Activated CD4-positive, alpha-beta T cell treated with anti-CD3 and anti-CD28 coated beads for 36 hours (primary cell): ENCODE results near the gene GRHPR. TPM values are rescaled to one million over a fixed set of nuclear protein-coding genes. Genes with fewer than 3 reads are reported as not detected.

ENCODE experiments used
- ATAC-seq: fragments of 200-7000 bp; cut with Tn5 transposase; one replicate; pipeline ENCODE4 v1.10.0; 2021; ENCODE audit warnings: mild to moderate bottlenecking, moderate library complexity
- CTCF ChIA-PET: fragments of 350-600 bp; sonication (Branson Sonifier 250); formaldehyde crosslinking; loops from one replicate; lab custom pipeline; 2021; ENCODE audit warnings: antibody characterized with exemption; lab: Charles Lee
- POLR2A ChIA-PET: fragments of 350-600 bp; sonication (Branson Sonifier 250); formaldehyde crosslinking; loops from one replicate; lab custom pipeline; 2021; ENCODE audit warnings: antibody characterized with exemption, inconsistent platforms; lab: Charles Lee
- DNase-seq: peaks from one replicate; pipeline ENCODE4 v3.0.0-alpha.2; 2020
- H3K27ac Mint-ChIP-seq: one replicate; pipeline ENCODE4 v1.8.0; 2021; ENCODE audit warnings: mixed read lengths
- H3K27me3 Mint-ChIP-seq: one replicate; pipeline ENCODE4 v1.8.0; 2021; ENCODE audit warnings: mixed read lengths
- H3K36me3 Mint-ChIP-seq: one replicate; pipeline ENCODE4 v1.8.0; 2021; ENCODE audit warnings: low read depth, mixed read lengths
- H3K4me1 Mint-ChIP-seq: one replicate; pipeline ENCODE4 v1.8.0; 2021; ENCODE audit warnings: mixed read lengths
- H3K4me3 Mint-ChIP-seq: one replicate; pipeline ENCODE4 v1.8.0; 2021; ENCODE audit warnings: mild to moderate bottlenecking, moderate library complexity, mixed read lengths
- H3K9me3 Mint-ChIP-seq: one replicate; pipeline ENCODE4 v1.8.0; 2021; ENCODE audit warnings: low read depth, mixed read lengths
- intact Hi-C, 2 experiments: fragments of 100-400 bp; cut with DNase I in 1 of 2; cut with micrococcal nuclease in 1 of 2; formaldehyde crosslinking; loops; one replicate each; pipeline versions ENCODE4 v1.14.2 to v1.15.1; 2022 to 2024; cut with DNase I, micrococcal nuclease
- total RNA-seq, 2 experiments: library from RNA; stranded (reverse); gene quantifications; one replicate each; pipeline ENCODE4 v1.2.3, GENCODE V29; 2021

GRHPR gene
- 10 to 100 TPM; 69.1 to 74.4 TPM for total RNA-seq

GRCh38 chr9:37422289-37423104 lies at the start of gene GRHPR:
GRHPR (plus strand) TSS chr9:37422696; CDS start chr9:37422751, 55 bp downstream.
- Mint-ChIP-seq H3K27me3 (no peaks in the 10 kb centered on the region), H3K4me1 (peaks cover 25% of the 10 kb centered on the region), H3K4me3 (peak within 1 kb of the TSS; percentile 91), H3K27ac (peak within 1 kb of the TSS; percentile 95), H3K36me3 (peaks cover 5% of the 10 kb centered on the region), H3K9me3 (no peaks in the 10 kb centered on the region)
- intact Hi-C loops, result loop anchor here (1.0 to 5.0 kb wide), 9 partner anchors 11 to 362 kb away; partner anchors contain the start of genes POLR1E (in 2 of the 2), TOMM5 (in 2 of the 2), ZBTB5 (in 2 of the 2) and ZCCHC7 (in 2 of the 2)
- DNase-seq (peak; percentile 95), ATAC-seq (peak; percentile 99)
- ChIA-PET POLR2A (interaction anchor here (1.0 to 1.5 kb wide), 2 partner anchors 42 to 43 kb away, joined by 3 read pairs; partner anchors contain the start of gene ZBTB5), CTCF (interaction anchor here (0.6 to 1.8 kb wide), 3 partner anchors 11 to 1374 kb away, joined by 3 to 10 read pairs (median 5); no protein-coding TSS in a partner anchor)

- DNase-seq (no peak), ATAC-seq (no peak)
- Mint-ChIP-seq H3K27ac (no peak overlapping the region), H3K27me3 (peaks cover 7% of the 10 kb centered on the region), H3K36me3 (no peaks in the 10 kb centered on the region), H3K4me1 (peaks cover 5% of the 10 kb centered on the region), H3K9me3 (no peaks in the 10 kb centered on the region), H3K4me3 (no peak overlapping the region)
- ChIA-PET CTCF (interaction anchor here (0.6 kb wide), 1 partner anchor 40 kb away, joined by 3 read pairs; no protein-coding TSS in a partner anchor), POLR2A (no interaction called here)
- intact Hi-C loops, result no loop called here
Measured at GRCh38 chr9:37372839-37373238, 49.7 kb upstream of the GRHPR start.

GRCh38 chr9:37373621-37374020 lies 48.9 kb upstream of the GRHPR start:
- H3K27ac Mint-ChIP-seq, result no peak overlapping the region
- DNase-seq (no peak), ATAC-seq (no peak)
- CTCF ChIA-PET, result interaction anchor here (0.6 to 1.2 kb wide), 4 partner anchors 12 to 237 kb away, joined by 3 to 4 read pairs (median 3); no protein-coding TSS in a partner anchor
- H3K4me1 Mint-ChIP-seq, result peaks cover 5% of the 10 kb centered on the region
- no peaks in the 10 kb centered on the region for H3K36me3 Mint-ChIP-seq
- no peaks in the 10 kb centered on the region for H3K9me3 Mint-ChIP-seq
- no peak overlapping the region for H3K4me3 Mint-ChIP-seq
- H3K27me3 Mint-ChIP-seq, result peaks cover 7% of the 10 kb centered on the region
- intact Hi-C loops, result no loop called here
- POLR2A ChIA-PET, result interaction anchor here (0.6 kb wide), 1 partner anchor 9 kb away, joined by 7 read pairs; no protein-coding TSS in a partner anchor

GRCh38 chr9:37374892-37375291 lies 47.6 kb upstream of the GRHPR start:
- H3K9me3 Mint-ChIP-seq, result no peaks in the 10 kb centered on the region
- intact Hi-C loops, result no loop called here
- peaks cover 7% of the 10 kb centered on the region for H3K27me3 Mint-ChIP-seq
- DNase-seq (peak; percentile 15), ATAC-seq (no peak)
- H3K4me3 Mint-ChIP-seq, result no peak overlapping the region
- H3K4me1 Mint-ChIP-seq, result peaks cover 5% of the 10 kb centered on the region
- ChIA-PET CTCF (no interaction called here), POLR2A (no interaction called here)
- no peaks in the 10 kb centered on the region for H3K36me3 Mint-ChIP-seq
- H3K27ac Mint-ChIP-seq, result no peak overlapping the region

GRCh38 chr9:37377688-37378612 lies 44.5 kb upstream of the GRHPR start:
- ATAC-seq (peak; percentile 36), DNase-seq (no peak)
- Mint-ChIP-seq H3K4me3 (no peak overlapping the region), H3K36me3 (no peaks in the 10 kb centered on the region), H3K9me3 (no peaks in the 10 kb centered on the region), H3K27me3 (peaks cover 7% of the 10 kb centered on the region), H3K4me1 (no peaks in the 10 kb centered on the region), H3K27ac (no peak overlapping the region)
- ChIA-PET CTCF (no interaction called here), POLR2A (no interaction called here)
- intact Hi-C loops, result no loop called here

GRCh38 chr9:37378613-37379004 lies 43.9 kb upstream of the GRHPR start:
- no peak overlapping the region for H3K27ac Mint-ChIP-seq
- H3K36me3 Mint-ChIP-seq, result no peaks in the 10 kb centered on the region
- no peaks in the 10 kb centered on the region for H3K9me3 Mint-ChIP-seq
- ATAC-seq, result no peak
- no peak for DNase-seq
- intact Hi-C loops, result no loop called here
- peaks cover 7% of the 10 kb centered on the region for H3K27me3 Mint-ChIP-seq
- H3K4me3 Mint-ChIP-seq, result no peak overlapping the region
- H3K4me1 Mint-ChIP-seq, result no peaks in the 10 kb centered on the region
- CTCF ChIA-PET, result no interaction called here
- POLR2A ChIA-PET, result no interaction called here

- intact Hi-C loops, result no loop called here
- no peak overlapping the region for H3K27ac Mint-ChIP-seq
- H3K27me3 Mint-ChIP-seq, result peaks cover 7% of the 10 kb centered on the region
- no peaks in the 10 kb centered on the region for H3K4me1 Mint-ChIP-seq
- ChIA-PET POLR2A (no interaction called here), CTCF (no interaction called here)
- H3K9me3 Mint-ChIP-seq, result no peaks in the 10 kb centered on the region
- no peak overlapping the region for H3K4me3 Mint-ChIP-seq
- DNase-seq, result no peak
- no peak for ATAC-seq
- no peaks in the 10 kb centered on the region for H3K36me3 Mint-ChIP-seq
Measured at GRCh38 chr9:37379835-37380234, 42.7 kb upstream of the GRHPR start.

- no peaks in the 10 kb centered on the region for H3K36me3 Mint-ChIP-seq
- ATAC-seq (no peak), DNase-seq (no peak)
- no peak overlapping the region for H3K4me3 Mint-ChIP-seq
- ChIA-PET CTCF (interaction anchor here (0.6 to 0.9 kb wide), 2 partner anchors 11 to 385 kb away, joined by 3 read pairs; no protein-coding TSS in a partner anchor), POLR2A (interaction anchor here (0.7 kb wide), 1 partner anchor 1170 kb away, joined by 3 read pairs; no protein-coding TSS in a partner anchor)
- H3K27me3 Mint-ChIP-seq, result peaks cover 5% of the 10 kb centered on the region
- no peaks in the 10 kb centered on the region for H3K4me1 Mint-ChIP-seq
- H3K27ac Mint-ChIP-seq, result no peak overlapping the region
- H3K9me3 Mint-ChIP-seq, result no peaks in the 10 kb centered on the region
- intact Hi-C loops, result no loop called here
Measured at GRCh38 chr9:37380570-37380969, 41.9 kb upstream of the GRHPR start.

- H3K27ac Mint-ChIP-seq, result no peak overlapping the region
- H3K4me3 Mint-ChIP-seq, result no peak overlapping the region
- H3K36me3 Mint-ChIP-seq, result no peaks in the 10 kb centered on the region
- ChIA-PET CTCF (interaction anchor here (0.6 to 0.9 kb wide), 2 partner anchors 11 to 385 kb away, joined by 3 read pairs; no protein-coding TSS in a partner anchor), POLR2A (interaction anchor here (0.7 kb wide), 1 partner anchor 1171 kb away, joined by 3 read pairs; no protein-coding TSS in a partner anchor)
- DNase-seq, result no peak
- H3K27me3 Mint-ChIP-seq, result peaks cover 5% of the 10 kb centered on the region
- H3K4me1 Mint-ChIP-seq, result no peaks in the 10 kb centered on the region
- intact Hi-C loops, result no loop called here
- no peak for ATAC-seq
- H3K9me3 Mint-ChIP-seq, result no peaks in the 10 kb centered on the region
Measured at GRCh38 chr9:37381094-37381741, 41.3 kb upstream of the GRHPR start.

- Mint-ChIP-seq H3K36me3 (no peaks in the 10 kb centered on the region), H3K4me1 (no peaks in the 10 kb centered on the region), H3K27me3 (no peaks in the 10 kb centered on the region), H3K27ac (no peak overlapping the region), H3K4me3 (no peak overlapping the region), H3K9me3 (no peaks in the 10 kb centered on the region)
- intact Hi-C loops, result no loop called here
- ATAC-seq (no peak), DNase-seq (no peak)
- POLR2A ChIA-PET, result interaction anchor here (0.7 kb wide), 1 partner anchor 292 kb away, joined by 4 read pairs; no protein-coding TSS in a partner anchor
- CTCF ChIA-PET, result interaction anchor here (0.7 kb wide), 1 partner anchor 18 kb away, joined by 3 read pairs; no protein-coding TSS in a partner anchor
Measured at GRCh38 chr9:37382161-37382981, 40.1 kb upstream of the GRHPR start.
